ENCODE measurements around the gene ZNF205. TPM values are rescaled to one million over a fixed set of nuclear protein-coding genes. Genes with fewer than 3 reads are reported as not detected.
A peak's percentile ranks its signal among the peaks of the same experiment; 100 is the strongest.

The ZNF205 gene
- total RNA-seq, 1 donor = 17.7 TPM

- Histone ChIP-seq H2AFZ (ENCODE audit: low read length) (peak overlapping the region; percentile 99), H4K20me1 (ENCODE audit: insufficient read depth, low read length) (peaks cover 5% of the 10 kb centered on the region), H3K4me1 (ENCODE audit: insufficient read depth, low read length) (peaks cover 11% of the 10 kb centered on the region), H3K27ac (ENCODE audit: low read depth, low read length) (no peak overlapping the region), H3K4me3 (ENCODE audit: insufficient read depth, low read length) (peak overlapping the region; percentile 94), H3K79me2 (ENCODE audit: insufficient read depth, low read length) (peaks cover 25% of the 10 kb centered on the region), H3K9me3 (ENCODE audit: low read depth, low read length) (no peaks in the 10 kb centered on the region), H3K4me2 (ENCODE audit: insufficient read depth, low read length) (peak overlapping the region; percentile 95), H3K36me3 (ENCODE audit: insufficient read depth, low read length) (peaks cover 14% of the 10 kb centered on the region), H3K27me3 (ENCODE audit: insufficient read depth, low read length) (no peaks in the 10 kb centered on the region)
- DNase-seq (ENCODE audit: insufficient read length, low spot score, missing footprints) = peak; percentile 89
- TF ChIP-seq CTCF (IDR thresholded peaks at IDR 0.05; ENCODE audit: extremely low read depth, low read depth, low read length) = no peak
These were observed 642 bp downstream of the ZNF205 start for GRCh38 chr16:3112881-3113574.

GRCh38 chr16:3113765-3114479 is 1.5 kb downstream of the ZNF205 start:
- Histone ChIP-seq H3K4me2 (ENCODE audit: insufficient read depth, low read length) (peak overlapping the region; percentile 95), H3K9me3 (ENCODE audit: low read depth, low read length) (no peaks in the 10 kb centered on the region), H3K4me1 (ENCODE audit: insufficient read depth, low read length) (peaks cover 11% of the 10 kb centered on the region), H3K36me3 (ENCODE audit: insufficient read depth, low read length) (peaks cover 17% of the 10 kb centered on the region), H3K4me3 (ENCODE audit: insufficient read depth, low read length) (peak overlapping the region; percentile 94), H4K20me1 (ENCODE audit: insufficient read depth, low read length) (peaks cover 5% of the 10 kb centered on the region), H3K27me3 (ENCODE audit: insufficient read depth, low read length) (no peaks in the 10 kb centered on the region), H3K27ac (ENCODE audit: low read depth, low read length) (no peak overlapping the region), H2AFZ (ENCODE audit: low read length) (no peak overlapping the region), H3K79me2 (ENCODE audit: insufficient read depth, low read length) (peaks cover 25% of the 10 kb centered on the region)
- no peak for TF ChIP-seq CTCF (IDR thresholded peaks at IDR 0.05; ENCODE audit: extremely low read depth, low read depth, low read length)
- peak; percentile 77 for DNase-seq (ENCODE audit: insufficient read length, low spot score, missing footprints)

GRCh38 chr16:3115003-3115402 is 2.6 kb downstream of the ZNF205 start:
- H3K27ac ChIP-seq (ENCODE audit: low read depth, low read length) = no peak overlapping the region
- H2AFZ ChIP-seq (ENCODE audit: low read length) = no peak overlapping the region
- peak; percentile 48 for DNase-seq (ENCODE audit: insufficient read length, low spot score, missing footprints)
- no peaks in the 10 kb centered on the region for H3K9me3 ChIP-seq (ENCODE audit: low read depth, low read length)
- peaks cover 5% of the 10 kb centered on the region for H4K20me1 ChIP-seq (ENCODE audit: insufficient read depth, low read length)
- H3K4me3 ChIP-seq (ENCODE audit: insufficient read depth, low read length) = no peak overlapping the region
- H3K36me3 ChIP-seq (ENCODE audit: insufficient read depth, low read length) = peaks cover 17% of the 10 kb centered on the region
- no peak for TF ChIP-seq CTCF (IDR thresholded peaks at IDR 0.05; ENCODE audit: extremely low read depth, low read depth, low read length)
- no peaks in the 10 kb centered on the region for H3K27me3 ChIP-seq (ENCODE audit: insufficient read depth, low read length)
- peaks cover 25% of the 10 kb centered on the region for H3K79me2 ChIP-seq (ENCODE audit: insufficient read depth, low read length)
- H3K4me2 ChIP-seq (ENCODE audit: insufficient read depth, low read length) = no peak overlapping the region
- peaks cover 11% of the 10 kb centered on the region for H3K4me1 ChIP-seq (ENCODE audit: insufficient read depth, low read length)

- no peaks in the 10 kb centered on the region for H3K27me3 ChIP-seq (ENCODE audit: insufficient read depth, low read length)
- H2AFZ ChIP-seq (ENCODE audit: low read length) = no peak overlapping the region
- peaks cover 25% of the 10 kb centered on the region for H3K79me2 ChIP-seq (ENCODE audit: insufficient read depth, low read length)
- no peak overlapping the region for H3K4me2 ChIP-seq (ENCODE audit: insufficient read depth, low read length)
- TF ChIP-seq CTCF (IDR thresholded peaks at IDR 0.05; ENCODE audit: extremely low read depth, low read depth, low read length) = no peak
- H3K36me3 ChIP-seq (ENCODE audit: insufficient read depth, low read length) = peaks cover 17% of the 10 kb centered on the region
- no peak overlapping the region for H3K4me3 ChIP-seq (ENCODE audit: insufficient read depth, low read length)
- no peaks in the 10 kb centered on the region for H3K9me3 ChIP-seq (ENCODE audit: low read depth, low read length)
- DNase-seq (ENCODE audit: insufficient read length, low spot score, missing footprints) = peak; percentile 49
- peaks cover 11% of the 10 kb centered on the region for H3K4me1 ChIP-seq (ENCODE audit: insufficient read depth, low read length)
- H3K27ac ChIP-seq (ENCODE audit: low read depth, low read length) = no peak overlapping the region
- H4K20me1 ChIP-seq (ENCODE audit: insufficient read depth, low read length) = peaks cover 5% of the 10 kb centered on the region
These were observed 3.2 kb downstream of the ZNF205 start for GRCh38 chr16:3115561-3115960.
